GM18511 (cell line): Measurements from ENCODE around the gene DNAJB12.
A peak's percentile ranks its signal among the peaks of the same experiment; 100 is the strongest.
"Not testable (repeated sequence)": the region's sequence is repeated elsewhere in the genome, so short reads cannot be mapped to it uniquely, and the experiment has no call there.

Experiments used
- ATAC-seq: cut with Tn5 transposase; IDR thresholded peaks from one replicate; pipeline ENCODE4 v1.9.1; 2021; ENCODE audit warnings: mild to moderate bottlenecking, moderate library complexity; ENCODE audit not compliant: unreplicated experiment

Gene DNAJB12

DNA sequence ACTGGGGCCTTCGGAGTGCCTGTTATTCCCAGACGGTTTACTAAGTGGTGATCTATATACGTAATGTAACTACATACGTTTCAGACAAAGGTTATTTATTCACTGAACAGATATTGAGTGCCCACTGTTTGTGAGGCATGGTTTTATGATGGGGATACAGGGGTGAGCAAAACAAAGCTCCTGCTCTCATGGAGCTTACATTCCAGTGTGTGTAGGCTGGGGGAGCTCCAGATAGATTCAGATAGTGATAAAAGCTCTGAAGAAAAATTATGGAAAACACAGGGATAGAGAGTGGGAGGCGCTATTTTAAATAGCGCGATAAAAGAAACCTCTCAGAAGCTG, 466 bp upstream of the DNAJB12 start:
- no peak for ATAC-seq

DNA sequence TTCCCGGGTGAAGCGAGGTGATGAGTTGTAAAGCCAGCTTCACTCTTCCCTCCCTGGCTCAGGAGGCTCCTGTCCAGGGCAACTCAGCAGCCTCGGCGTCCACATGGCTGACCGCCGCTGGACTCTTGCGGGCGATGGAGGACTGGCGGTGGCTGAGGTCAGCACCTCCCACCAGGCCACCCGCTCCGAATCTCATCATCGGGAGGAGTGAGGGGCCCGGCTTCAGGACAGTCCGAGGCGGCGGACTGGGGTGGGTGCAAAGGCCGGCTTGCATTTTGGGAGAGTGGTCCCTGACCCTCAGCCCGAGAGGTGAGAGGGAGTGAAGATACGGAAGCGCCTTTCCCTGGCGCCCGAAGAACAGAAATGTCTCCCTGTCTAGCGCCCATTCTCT, 759 bp downstream of the DNAJB12 start:
- no peak for ATAC-seq

DNA sequence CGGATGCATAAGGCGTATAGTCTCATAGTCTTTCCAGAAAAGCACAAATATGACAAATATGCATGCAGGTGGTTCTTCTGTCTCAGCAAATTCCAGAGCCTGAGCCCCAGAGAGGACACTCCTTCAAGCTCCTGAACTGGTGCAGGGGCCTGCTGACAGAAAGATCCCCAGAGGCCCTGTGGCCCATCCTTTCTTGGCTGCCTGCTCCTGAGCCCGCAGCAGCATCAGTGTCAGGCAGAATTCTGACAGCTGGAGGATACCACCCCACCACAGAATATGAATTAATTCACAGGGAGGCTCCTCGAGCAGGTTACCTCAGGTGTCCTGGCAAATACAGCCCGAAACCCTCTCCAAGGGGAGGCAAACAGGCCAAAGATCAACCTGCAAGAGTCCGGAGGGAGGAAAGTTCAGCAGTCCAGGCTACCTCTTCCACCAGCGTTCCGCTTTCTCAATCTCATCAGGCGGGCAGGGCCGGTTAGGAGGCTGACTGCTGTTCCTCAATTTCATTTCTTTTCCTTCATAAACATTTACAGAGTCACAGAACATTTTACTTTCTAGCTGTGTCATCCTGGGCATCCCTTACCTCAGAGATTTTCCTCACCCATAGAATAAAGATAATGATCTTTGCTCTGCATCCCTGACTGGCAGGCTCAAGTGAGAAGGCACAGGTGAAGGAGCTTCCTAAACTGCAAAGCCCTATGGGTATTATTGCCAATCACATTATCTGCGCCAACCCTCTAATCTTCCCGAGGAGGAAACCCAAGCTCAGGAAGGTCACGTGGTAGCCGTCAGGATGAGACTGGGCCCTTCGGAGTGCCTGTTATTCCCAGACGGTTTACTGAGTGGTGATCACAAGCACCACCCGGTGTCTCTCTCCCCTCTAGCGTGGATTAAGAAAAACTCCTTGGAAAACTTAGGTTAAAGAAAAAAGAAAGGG, 1.4 kb downstream of the DNAJB12 start:
- no peak for ATAC-seq

DNA sequence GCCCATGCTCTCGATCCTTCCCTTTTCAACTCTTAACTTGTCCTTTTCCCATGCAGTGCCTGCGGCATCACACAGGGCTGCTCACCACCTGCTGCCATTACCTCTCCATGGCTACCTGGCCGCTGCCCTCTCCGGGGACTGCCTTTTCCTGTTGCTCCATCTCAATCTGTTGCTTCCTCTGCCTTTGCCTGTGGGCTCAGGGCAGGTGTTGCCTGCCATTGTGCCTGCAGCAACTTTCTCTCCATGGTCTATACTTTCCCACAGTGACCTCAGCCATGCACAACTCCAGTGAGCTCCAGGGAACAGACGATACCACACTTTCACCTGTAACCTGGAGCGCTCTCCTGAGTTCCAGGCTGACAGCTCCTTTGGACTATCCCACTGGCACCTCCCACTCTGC, 3.2 kb downstream of the DNAJB12 start:
- ATAC-seq, result no peak

DNA sequence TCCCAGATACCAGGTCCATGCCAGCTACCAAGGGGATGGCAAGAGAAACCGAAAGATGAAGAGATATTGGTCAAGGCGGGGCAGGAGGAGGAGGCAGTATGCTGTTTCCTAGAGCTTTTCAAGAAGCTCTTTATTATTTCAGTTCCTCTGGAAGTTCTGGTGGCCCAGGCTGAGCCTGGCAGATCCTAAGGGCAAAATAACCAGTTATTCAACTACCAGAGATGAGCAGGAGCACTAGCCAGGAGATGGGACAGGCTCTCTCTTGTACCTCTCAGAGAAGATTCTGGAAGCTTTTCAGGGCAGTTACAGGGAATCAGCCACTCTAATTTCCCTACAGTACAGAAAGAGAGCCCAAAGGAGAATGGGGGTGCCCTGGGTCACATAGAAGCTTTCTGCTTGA, 5.3 kb downstream of the DNAJB12 start:
- ATAC-seq, result no peak

DNA sequence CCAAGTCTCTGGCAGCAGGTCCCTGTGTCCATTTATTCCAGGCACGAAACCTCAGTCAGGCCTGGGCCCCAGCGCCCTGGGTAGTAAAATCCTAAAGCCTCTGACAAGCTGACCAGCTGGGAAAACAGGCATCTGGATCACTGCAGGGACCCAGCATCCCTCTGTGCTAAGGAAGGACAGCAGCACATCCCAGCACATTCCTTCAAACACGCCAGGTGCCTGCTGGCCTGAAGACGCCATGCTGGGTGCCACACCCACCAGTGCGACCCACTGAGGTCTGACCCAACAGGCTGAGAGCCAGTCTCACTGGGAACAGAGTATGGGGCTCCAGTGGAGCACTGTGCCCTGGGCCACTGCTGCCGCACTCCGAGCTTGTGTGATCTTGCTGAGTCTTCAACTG, 6.4 kb downstream of the DNAJB12 start:
- ATAC-seq, result no peak

DNA sequence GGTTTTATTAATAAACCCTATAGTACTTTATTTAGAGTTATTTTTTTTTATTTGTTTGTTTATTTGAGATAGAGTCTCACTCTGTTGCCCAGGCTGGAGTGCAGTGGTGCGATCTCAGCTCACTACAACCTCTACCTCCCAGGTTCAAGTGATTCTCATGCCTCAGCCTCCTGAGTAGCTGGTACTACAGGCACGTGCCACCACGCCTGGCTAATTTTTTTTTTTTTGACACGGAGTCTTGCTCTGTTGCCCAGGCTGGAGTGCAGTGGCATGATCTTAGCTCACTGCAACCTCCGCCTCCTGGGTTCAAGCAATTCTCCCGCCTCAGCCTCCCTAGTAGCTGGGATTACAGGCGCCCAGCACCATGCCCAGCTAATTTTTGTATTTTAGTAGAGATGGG, 8.6 kb downstream of the DNAJB12 start:
- ATAC-seq, result not testable (repeated sequence)

DNA sequence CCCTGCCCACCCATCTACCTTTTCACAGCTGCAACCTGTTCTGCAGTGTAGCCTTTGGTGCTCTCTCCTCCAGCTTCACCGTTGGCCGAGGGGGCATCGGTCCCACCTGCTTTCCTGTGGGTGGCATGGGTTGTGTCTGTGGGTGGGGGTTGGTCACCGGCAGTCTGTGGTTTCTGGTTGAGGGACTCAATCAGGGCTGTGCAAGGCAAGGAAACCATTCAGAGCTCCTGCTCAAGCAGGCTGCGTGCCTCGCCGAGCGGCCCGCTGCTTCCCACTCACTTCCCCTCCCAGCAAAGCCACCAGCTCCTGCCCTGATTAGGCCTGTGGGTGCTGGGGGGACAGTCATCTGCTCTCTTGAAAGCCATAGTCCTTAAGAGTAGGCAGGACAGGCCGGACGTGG, 9.8 kb downstream of the DNAJB12 start:
- no peak for ATAC-seq

DNA sequence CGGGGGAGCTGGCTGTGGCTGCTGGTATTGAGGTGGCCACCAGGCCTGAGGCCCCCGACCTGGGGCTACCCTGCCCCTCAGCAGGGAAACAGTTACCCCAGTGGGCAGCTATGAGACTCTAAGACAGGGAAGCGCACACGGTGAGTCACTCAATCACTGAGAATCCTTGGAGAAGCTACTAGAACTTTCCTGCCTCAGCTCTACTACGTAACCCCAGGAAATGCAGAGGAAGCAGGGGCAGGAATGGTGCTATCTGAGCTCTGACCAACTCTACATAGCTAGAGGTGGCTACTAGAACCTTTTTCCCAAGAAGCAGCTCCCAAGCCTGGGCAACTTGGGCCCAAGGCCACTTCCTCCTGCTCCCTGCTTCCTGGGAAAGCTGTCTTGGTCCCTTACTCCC, 11.8 kb downstream of the DNAJB12 start:
- ATAC-seq, result no peak

DNA sequence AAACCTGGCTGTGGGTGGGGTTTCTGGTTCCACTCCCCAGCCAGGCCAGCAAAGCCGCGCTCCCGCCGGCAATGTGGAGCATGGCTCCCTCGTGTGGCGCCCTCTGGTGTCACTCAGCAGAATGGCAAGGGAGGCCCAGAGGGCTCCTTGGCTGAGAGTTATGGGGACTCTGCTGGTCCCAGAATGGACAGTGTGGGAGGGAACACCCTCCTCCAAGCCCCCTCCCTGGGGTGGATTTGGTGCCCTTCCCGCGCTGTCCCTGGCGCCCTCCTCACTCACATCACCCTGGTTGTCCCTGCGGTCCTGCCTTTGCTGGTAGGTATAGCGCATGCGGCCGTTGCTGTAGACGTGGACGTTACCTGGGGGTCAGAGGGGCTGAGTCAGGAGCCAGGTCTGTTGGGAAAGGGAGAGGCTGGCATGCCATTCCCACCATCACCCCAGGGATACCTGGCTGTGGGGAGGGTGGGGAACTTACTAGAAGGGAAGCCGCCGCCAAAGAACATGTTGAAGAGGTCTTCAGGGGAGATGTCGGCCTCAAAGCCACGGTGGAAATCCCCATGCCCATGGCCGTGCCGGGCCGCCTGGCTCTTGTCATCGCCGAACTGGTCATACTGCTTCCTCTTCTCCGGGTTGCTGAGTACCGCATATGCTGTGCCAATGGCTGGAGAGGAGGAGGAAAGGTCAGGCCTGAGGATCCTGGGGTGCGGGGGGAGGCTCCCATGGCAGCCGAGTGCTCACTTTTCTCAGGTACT, 14.0 kb downstream of the DNAJB12 start:
- ATAC-seq, result no peak

DNA sequence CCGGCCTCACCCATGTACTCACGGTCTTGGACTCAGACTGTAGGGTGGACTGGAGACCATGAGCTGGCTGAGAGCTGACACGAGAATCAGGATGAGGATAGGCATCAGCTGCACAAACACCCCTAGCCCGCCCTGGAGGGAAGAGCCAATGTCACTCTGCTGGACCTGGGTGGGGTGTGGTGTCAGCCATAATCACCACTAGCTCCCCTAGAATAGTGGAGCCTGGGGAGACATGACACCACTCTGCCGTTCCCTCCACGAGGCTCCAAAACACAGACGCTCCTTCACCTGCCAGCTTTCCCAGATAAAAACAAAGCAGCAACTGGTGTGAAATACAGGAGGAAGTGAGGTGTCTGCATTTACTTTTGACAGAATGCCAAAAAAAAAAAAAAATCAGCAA, 16.5 kb downstream of the DNAJB12 start:
- no peak for ATAC-seq

DNA sequence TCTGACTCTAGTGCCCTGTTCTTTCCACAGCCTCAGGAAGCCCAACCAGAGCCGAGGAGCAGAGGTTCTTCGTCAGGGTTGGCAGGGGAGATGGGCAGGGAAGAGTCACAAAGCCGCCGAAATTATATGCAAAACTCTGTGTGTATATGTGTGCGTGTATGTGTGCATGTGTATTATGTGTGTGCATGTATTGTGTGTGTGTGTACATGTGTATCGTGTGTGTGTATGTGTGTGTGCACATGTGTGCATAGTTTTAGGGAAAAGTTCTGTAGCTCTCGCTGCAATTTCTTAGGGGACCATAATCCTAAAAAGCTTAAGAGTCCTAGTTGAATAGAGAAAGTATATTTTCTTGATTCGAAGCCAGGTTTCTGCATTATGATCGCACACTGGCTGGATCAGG, 17.0 kb downstream of the DNAJB12 start:
- no peak for ATAC-seq

DNA sequence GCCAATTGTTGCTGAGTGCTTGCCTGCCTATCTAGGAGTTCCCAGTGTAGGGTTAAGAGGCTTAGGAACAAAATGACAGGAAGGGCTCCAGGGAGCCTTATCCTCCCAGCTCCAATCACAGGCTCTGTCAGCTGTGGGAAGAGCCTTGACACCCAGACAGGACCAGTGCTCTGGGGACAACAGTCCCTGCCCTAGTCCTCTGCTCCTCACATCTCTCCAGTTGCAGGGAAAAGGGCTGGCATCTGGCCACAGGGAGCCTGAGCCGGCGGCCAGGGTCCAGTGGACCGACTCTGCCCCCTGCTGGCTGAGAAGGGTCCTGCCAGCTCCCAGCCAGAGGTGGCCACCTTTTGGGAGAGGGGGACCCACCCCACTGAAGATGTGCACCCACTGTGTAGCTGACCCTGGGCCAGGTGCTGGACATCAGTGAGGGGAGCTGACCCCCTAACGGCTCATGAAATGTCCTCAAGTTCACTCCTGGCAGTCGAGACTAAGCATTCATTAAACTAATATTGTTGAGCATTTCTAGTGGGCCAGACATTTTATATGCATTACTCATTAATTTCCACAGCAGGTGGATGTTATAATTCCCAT, 17.6 kb downstream of the DNAJB12 start:
- no peak for ATAC-seq

DNA sequence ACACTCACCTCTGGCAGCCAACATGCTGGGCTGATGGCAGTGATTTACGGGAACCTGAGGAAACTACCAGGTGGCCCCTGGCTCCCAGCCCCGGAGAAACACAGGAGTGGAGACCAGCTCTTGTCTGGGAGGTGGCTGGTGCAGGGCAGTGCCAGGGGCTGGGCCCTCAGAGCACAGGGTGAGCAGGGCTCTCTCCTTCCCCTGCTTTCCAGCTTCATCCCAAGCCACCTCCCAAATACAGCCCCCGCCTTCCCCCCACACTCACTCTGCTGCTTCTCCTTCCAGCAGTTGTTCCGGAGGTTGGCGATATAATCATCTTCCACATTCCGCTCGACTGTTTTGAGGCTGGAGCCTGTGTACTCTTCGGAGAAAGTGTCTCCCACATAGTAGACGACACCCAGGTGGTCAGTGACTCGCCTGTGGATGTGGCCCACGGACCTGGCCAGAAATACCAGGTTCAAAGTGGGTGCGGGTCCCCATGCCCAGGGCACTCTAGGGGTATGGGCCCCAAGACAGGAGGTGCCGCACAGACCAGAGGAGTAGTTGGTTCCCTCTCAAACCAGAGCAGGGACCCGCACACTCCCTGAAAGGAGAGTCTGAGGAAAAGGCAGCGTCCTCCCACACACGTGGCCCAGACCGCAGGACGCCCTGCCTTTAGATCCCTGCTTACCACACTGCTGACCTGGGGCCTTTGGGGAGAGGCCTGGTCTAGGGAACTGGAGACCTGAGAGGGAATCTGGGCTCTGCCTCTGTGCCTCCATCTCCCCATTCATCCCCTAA, 18.3 kb downstream of the DNAJB12 start:
- no peak for ATAC-seq

DNA sequence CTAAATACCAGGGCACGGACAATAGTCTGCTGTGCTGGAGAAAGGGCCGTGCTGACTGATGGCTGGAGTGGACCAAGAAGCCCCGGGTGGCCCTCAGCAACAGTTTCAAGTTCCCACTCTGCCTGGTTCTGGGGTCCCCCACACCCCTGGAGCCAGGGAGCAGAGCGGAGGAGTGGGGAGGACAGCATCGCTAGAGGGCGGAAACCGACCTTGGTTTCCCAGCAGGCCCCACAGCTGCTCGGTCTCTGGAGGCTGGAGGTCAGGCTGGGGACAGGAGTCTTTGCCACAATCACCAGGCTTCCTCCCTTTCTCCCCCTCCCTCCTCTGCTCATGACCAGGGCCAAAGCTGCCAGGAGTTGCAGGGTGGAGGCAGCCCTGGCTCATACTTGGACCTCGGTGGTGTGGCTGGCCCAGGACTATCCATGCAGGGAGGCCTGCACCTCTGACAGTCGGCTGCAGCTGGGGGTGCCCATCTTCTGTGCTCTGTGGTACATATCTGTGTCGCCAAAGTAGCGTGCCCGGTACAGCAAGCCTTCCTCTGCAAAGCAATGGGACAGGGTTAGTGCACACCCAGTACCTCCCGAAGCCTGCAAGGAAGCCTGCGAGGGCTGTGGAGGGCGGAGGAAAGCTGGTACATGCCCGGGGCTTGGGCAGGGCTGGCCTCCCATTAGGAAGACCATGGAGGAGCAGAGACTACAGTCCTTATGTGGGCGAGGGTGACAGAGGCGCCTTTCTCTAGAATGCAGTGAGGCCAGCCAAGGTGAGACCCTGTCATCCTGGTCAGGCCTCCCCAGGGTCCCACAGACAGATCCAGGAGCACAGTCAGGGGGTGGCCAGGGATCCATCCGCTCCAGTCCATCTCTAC, 19.1 kb downstream of the DNAJB12 start:
- peak; percentile 50 for ATAC-seq

DNA sequence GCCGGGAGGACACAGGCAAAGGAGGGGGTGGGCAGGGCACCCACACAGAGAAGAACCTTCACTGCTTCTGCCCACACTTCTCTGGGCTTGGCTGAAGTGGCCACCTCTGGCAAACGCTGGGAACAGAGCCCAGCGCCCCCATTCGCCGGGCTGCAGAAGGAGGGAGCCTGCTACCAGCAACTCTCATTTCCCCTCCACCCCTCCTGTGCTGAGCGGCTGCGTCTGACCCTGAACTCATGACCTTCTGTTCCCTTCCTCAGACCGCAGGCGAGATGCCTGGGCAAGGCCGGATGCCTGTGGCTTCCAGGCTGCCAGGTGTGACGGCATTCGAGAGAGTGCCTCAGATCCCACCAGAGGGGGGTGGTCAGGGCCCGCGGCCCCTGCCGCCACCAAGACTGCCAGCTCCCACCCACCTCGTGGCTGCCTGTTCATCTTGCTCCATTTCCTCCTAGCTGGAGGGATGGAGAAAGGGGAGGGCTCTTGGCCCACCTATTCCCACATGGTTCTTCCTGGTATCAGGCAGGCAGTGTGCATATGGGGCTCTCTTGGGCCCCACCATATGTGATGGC, 19.8 kb downstream of the DNAJB12 start:
- peak; percentile 65 for ATAC-seq

DNA sequence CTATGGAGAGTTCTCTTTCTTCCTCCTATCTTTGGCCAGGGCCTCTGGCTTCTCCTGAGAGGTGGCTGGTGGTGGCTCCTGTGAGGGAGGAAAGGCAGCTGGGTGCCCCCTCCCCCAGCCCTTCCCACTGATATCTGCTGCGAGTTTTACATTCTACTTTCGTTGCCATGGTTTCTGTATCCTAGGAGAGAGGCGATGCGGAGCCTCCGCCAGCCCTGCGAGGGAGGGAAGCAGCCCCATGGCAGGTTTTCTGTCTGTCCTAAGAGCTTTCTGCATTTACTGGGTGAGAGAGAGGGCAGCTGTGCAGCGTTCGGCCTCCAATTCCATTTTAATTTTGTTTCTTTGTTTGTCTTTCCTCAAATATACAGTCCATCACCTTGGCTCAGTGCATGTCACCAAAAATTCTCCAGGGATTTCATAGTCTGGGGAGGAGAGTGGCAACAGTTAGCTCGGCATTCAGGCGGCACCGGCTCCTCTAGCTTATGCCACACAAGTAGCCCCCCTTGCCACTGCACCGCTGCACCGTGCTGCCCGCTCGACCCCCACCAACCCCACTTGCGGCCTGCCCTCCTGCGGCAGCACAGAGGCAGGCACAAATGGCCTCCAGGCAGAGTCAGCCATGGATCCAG, 20.4 kb downstream of the DNAJB12 start:
- ATAC-seq, result no peak

DNA sequence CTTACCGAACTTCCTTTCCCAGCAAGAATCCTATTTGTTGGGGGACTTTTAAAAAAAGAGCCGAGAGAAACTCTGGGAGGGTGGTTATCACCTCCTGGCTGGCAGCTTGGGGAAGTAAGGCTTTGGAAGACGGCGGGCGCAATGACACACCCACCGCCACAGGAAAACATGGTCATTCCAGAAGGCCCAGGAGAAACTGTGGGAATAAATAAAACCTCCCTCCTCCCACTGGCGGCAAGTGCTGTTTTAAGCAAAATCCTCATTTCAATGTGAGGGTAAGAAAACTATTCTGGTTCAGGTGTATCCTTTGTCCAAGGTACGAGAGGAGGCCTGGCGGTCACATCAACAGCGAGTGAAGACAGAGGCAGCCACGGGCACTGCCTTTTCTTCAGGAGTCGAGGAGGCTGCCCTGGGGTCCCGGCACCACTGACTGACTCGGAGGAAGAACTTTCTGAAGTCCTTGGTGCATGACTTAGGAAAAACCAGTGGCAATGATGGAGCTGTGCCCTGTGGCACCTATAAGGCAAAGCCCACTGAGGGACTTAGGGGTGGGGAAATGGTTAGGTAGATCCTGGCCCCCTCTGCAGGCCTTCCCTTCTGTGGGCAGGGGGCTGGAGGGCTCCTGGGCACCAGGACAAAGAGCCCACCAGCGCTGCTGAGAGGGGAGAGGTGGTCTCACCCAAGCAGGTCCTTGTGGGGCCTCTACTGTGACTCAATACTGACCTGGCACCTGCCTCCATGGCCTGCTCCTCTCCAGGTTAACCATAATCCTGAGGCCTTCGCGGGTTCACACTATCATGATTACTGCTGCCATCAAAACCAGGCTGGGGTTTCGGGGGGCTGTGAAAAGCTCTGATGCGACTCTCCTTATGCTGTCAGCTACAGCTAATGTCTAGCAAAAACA, 21.4 kb downstream of the DNAJB12 start:
- ATAC-seq, result no peak
